NCI-H2171 (cell line): ENCODE measurements around the gene SEPTIN1.
A peak's percentile ranks its signal among the peaks of the same experiment; 100 is the strongest.

Source experiments
- DNase-seq: peaks from one replicate; lab custom pipeline; 2025; lab: John Stamatoyannopoulos, UW

SEPTIN1 gene

GRCh38 chr16:30382111-30382881, at the start of gene SEPTIN1:
Gene SEPTIN1, minus strand, starts transcription at chr16:30382561. Its CDS starts 19 bp downstream, at chr16:30382542.
- DNase-seq, result no peak

GRCh38 chr16:30430428-30430970, 48.1 kb upstream of the SEPTIN1 start:
- no peak for DNase-seq

GRCh38 chr16:30429678-30430427, 47.5 kb upstream of the SEPTIN1 start, which contains the start of gene DCTPP1:
Gene DCTPP1, minus strand, starts transcription at chr16:30430030. Its CDS starts 50 bp downstream, at chr16:30429980.
- DNase-seq, result peak; percentile 99

GRCh38 chr16:30429418-30429677, 47.0 kb upstream of the SEPTIN1 start:
- DNase-seq, result no peak

GRCh38 chr16:30428055-30428454, 45.7 kb upstream of the SEPTIN1 start:
- no peak for DNase-seq

- DNase-seq, result no peak
Measured at GRCh38 chr16:30421010-30421409, 38.6 kb upstream of the SEPTIN1 start.

GRCh38 chr16:30418350-30419181, 36.2 kb upstream of the SEPTIN1 start:
- no peak for DNase-seq

- peak; percentile 94 for DNase-seq
Measured at GRCh38 chr16:30417529-30418349, 35.4 kb upstream of the SEPTIN1 start.

- no peak for DNase-seq
Measured at GRCh38 chr16:30416624-30417528, 34.5 kb upstream of the SEPTIN1 start.

- no peak for DNase-seq
Measured at GRCh38 chr16:30416047-30416603, 33.8 kb upstream of the SEPTIN1 start.

GRCh38 chr16:30414159-30414558, 31.8 kb upstream of the SEPTIN1 start:
- DNase-seq, result no peak

GRCh38 chr16:30413112-30413806, 30.9 kb upstream of the SEPTIN1 start:
- DNase-seq, result no peak

- DNase-seq, result peak; percentile 76
Measured at GRCh38 chr16:30409125-30410060, 27.0 kb upstream of the SEPTIN1 start.

GRCh38 chr16:30407804-30408534, 25.6 kb upstream of the SEPTIN1 start:
- no peak for DNase-seq

- peak; percentile 85 for DNase-seq
Measured at GRCh38 chr16:30407102-30407803, 24.9 kb upstream of the SEPTIN1 start, which contains the start of gene ZNF771. Gene ZNF771, plus strand, starts transcription at chr16:30407606. Its CDS starts 448 bp downstream, at chr16:30408054.

- DNase-seq, result no peak
Measured at GRCh38 chr16:30406795-30407101, 24.4 kb upstream of the SEPTIN1 start.
